K562 (cell line): ENCODE results near the gene EIF3J. TPM values are rescaled to one million over a fixed set of nuclear protein-coding genes. Genes with fewer than 3 reads are reported as not detected.

Experiments
- ATAC-seq: fragments of 200-7000 bp; cut with Tn5 transposase; 3 replicates; pipeline ENCODE4 v1.9.1; 2020; ENCODE audit warnings: moderate library complexity
- BruUV-seq: library from RNA; stranded (reverse); fragments of 400-500 nt; replicated peaks from 2 replicates; lab custom pipeline; 2021; lab: Mats Ljungman, UMichigan
- CTCF ChIA-PET: fragments of 300-600 bp; formaldehyde crosslinking; extraction: SDS; loops from one replicate; lab custom pipeline; 2021; ENCODE audit warnings: low intra/inter-chr PET ratio; lab: Yijun Ruan, JAX
- POLR2A ChIA-PET: fragments of 300-600, 350-650 bp; sonication (Branson Sonifier 250); formaldehyde crosslinking; extraction: SDS; loops from one replicate; lab custom pipeline; 2021; ENCODE audit warnings: antibody characterized with exemption, inconsistent platforms; lab: Yijun Ruan, JAX
- DNase-seq, 4 experiments: peaks; one replicate each; pipeline versions ENCODE4 v3.0.0 to v3.0.0-alpha.2; 2011 to 2018; ENCODE audit warnings: low spot score in 3 of 4, mixed read lengths in 3 of 4; ENCODE audit errors: extremely low read depth in 1 of 4
- FAIRE-seq: peaks from 2 replicates; lab custom pipeline; 2011; peaks lifted over from hg19 to GRCh38; lab: Jason Lieb, UNC
- H2AFZ ChIP-seq: 2 replicates; pipeline ENCODE4 v1.6.0; 2011; ENCODE audit warnings: low read depth, low read length, control low read depth, inconsistent platforms
- H3K27ac ChIP-seq: fragments of 200-600 bp; 3 replicates; pipeline ENCODE4 v1.8.0; 2011; ENCODE audit warnings: low read depth, mild to moderate bottlenecking, control low read depth, inconsistent platforms, low read length, moderate library complexity, mixed read lengths; ENCODE audit errors: extremely low read depth
- H3K27me3 ChIP-seq, 2 experiments: fragments of 300-600 bp in 1 of 2; 2 replicates in 1 of 2; 3 replicates in 1 of 2; pipeline versions ENCODE4 v1.6.0 to v1.8.0; 2011; ENCODE audit warnings: inconsistent platforms in 2 of 2, low read length in 2 of 2, mild to moderate bottlenecking in 1 of 2, mixed read lengths in 1 of 2, moderate library complexity in 1 of 2; ENCODE audit not compliant: control insufficient read depth in 2 of 2, insufficient read depth in 2 of 2
- H3K36me3 ChIP-seq: fragments of 300-600 bp; 3 replicates; pipeline ENCODE4 v1.8.0; 2011; ENCODE audit warnings: mild to moderate bottlenecking, low read length, inconsistent platforms; ENCODE audit not compliant: control insufficient read depth, insufficient read depth
- H3K4me1 ChIP-seq, 2 experiments: fragments of 200-600 bp in 1 of 2; replicated peaks in 1 of 2; 2 replicates in 1 of 2; 3 replicates in 1 of 2; pipeline versions ENCODE4 v1.5.1 to v1.8.0; 2011; ENCODE audit warnings: inconsistent platforms in 2 of 2, low read length in 2 of 2, mild to moderate bottlenecking in 1 of 2, mixed read lengths in 1 of 2, moderate library complexity in 1 of 2; ENCODE audit not compliant: control insufficient read depth in 2 of 2, insufficient read depth in 2 of 2
- H3K4me2 ChIP-seq: 2 replicates; pipeline ENCODE4 v1.6.1; 2011; ENCODE audit warnings: low read length, control low read depth, inconsistent platforms, mixed read lengths; ENCODE audit not compliant: insufficient read depth
- H3K4me3 ChIP-seq: fragments of 200-600 bp; sonication (generic), shearing (Covaris generic); 2 replicates; pipeline ENCODE4 v1.5.1; 2016; ENCODE audit warnings: control low read depth, inconsistent platforms
- H3K79me2 ChIP-seq: fragments of 200-600 bp; 3 replicates; pipeline ENCODE4 v1.8.0; 2011; ENCODE audit warnings: low read length, inconsistent platforms; ENCODE audit not compliant: control insufficient read depth, insufficient read depth
- H3K9ac ChIP-seq, 2 experiments: 2 replicates each; pipeline versions ENCODE4 v1.6.0 to v1.6.1; 2011; ENCODE audit warnings: low read depth in 2 of 2, low read length in 2 of 2, control low read depth in 1 of 2, inconsistent platforms in 1 of 2, mild to moderate bottlenecking in 1 of 2, mixed read lengths in 1 of 2; ENCODE audit not compliant: insufficient read depth in 1 of 2
- H3K9me1 ChIP-seq: one replicate; pipeline ENCODE4 v1.6.0; 2011; ENCODE audit warnings: inconsistent platforms, mild to moderate bottlenecking, low read length, moderate library complexity; ENCODE audit not compliant: control insufficient read depth, insufficient read depth
- H3K9me3 ChIP-seq: replicated peaks from 2 replicates; pipeline ENCODE4 v1.5.1; 2011; ENCODE audit warnings: low read depth, low read length, inconsistent platforms; ENCODE audit not compliant: control insufficient read depth, insufficient read depth
- H4K20me1 ChIP-seq: replicated peaks from 2 replicates; pipeline ENCODE4 v1.6.1; 2011; ENCODE audit warnings: low read length, inconsistent platforms, mixed read lengths; ENCODE audit not compliant: control insufficient read depth, insufficient read depth
- BDP1 ChIP-seq: IDR thresholded peaks from 3 replicates; pipeline ENCODE4 v1.6.1; 2011; ENCODE audit not compliant: insufficient read length, insufficient read depth
- CREBBP ChIP-seq: IDR thresholded peaks from one replicate; pipeline ENCODE4 v1.6.1; 2012; ENCODE audit warnings: low read depth, mild to moderate bottlenecking, control low read depth, inconsistent platforms, low read length
- DMBX1 ChIP-seq: fragments of 250-450 bp; sonication (Bioruptor Pico); IDR thresholded peaks from 2 replicates; pipeline ENCODE4 v1.8.0; 2022; ENCODE audit warnings: inconsistent platforms, mild to moderate bottlenecking, moderate library complexity, borderline replicate concordance
- E2F5 ChIP-seq: sonication (generic); formaldehyde crosslinking; IDR thresholded peaks from 2 replicates; pipeline ENCODE4 v1.8.0; 2022; ENCODE audit warnings: mild to moderate bottlenecking, missing genetic modification reagents
- ETV1 ChIP-seq: fragments of 450-650 bp; conservative IDR thresholded peaks from 2 replicates; pipeline ENCODE4 v1.6.1; 2016; ENCODE audit warnings: missing genetic modification characterization, control low read depth, low read depth, missing compliant biosample characterization
- HNRNPH1 ChIP-seq: fragments of 200-400 bp; formaldehyde crosslinking; optimal IDR thresholded peaks from 2 replicates; pipeline ENCODE3; 2017; ENCODE audit warnings: low read depth, mild to moderate bottlenecking, low read length, moderate library complexity
- KDM1A ChIP-seq, 2 experiments: fragments of 450-650 bp; IDR thresholded peaks; 2 replicates each; pipeline ENCODE4 v1.6.1; 2016; ENCODE audit warnings: mild to moderate bottlenecking in 2 of 2
- NR1H2 ChIP-seq: sonication (generic); formaldehyde crosslinking; IDR thresholded peaks from 2 replicates; pipeline ENCODE4 v1.4.0; 2020; ENCODE audit warnings: mild to moderate bottlenecking, missing genetic modification reagents
- POLR2AphosphoS5 ChIP-seq: IDR thresholded peaks from 2 replicates; pipeline ENCODE4 v1.6.1; 2011; ENCODE audit warnings: mild to moderate bottlenecking, low read depth, low read length, moderate library complexity; ENCODE audit not compliant: control insufficient read depth, insufficient read depth
- RBM25 ChIP-seq: fragments of 200-400 bp; formaldehyde crosslinking; IDR thresholded peaks from 2 replicates; pipeline ENCODE4 v1.6.1; 2018; ENCODE audit warnings: low read length, low read depth, moderate library complexity; ENCODE audit not compliant: severe bottlenecking
- SIN3B ChIP-seq: fragments of 450-650 bp; IDR thresholded peaks from 2 replicates; pipeline ENCODE4 v1.6.1; 2017; ENCODE audit warnings: low read depth, mild to moderate bottlenecking, moderate library complexity
- SOX6 ChIP-seq: fragments of 450-650 bp; IDR thresholded peaks from 2 replicates; pipeline ENCODE4 v1.6.1; 2014; ENCODE audit warnings: mild to moderate bottlenecking
- ZNF23 ChIP-seq: fragments of 250-450 bp; sonication (Bioruptor Pico); IDR thresholded peaks from 2 replicates; pipeline ENCODE4 v1.4.0; 2020; ENCODE audit warnings: mild to moderate bottlenecking
- ZNF232 ChIP-seq: sonication (generic); formaldehyde crosslinking; IDR thresholded peaks from 2 replicates; pipeline ENCODE4 v1.8.0; 2022; ENCODE audit warnings: mild to moderate bottlenecking, missing genetic modification reagents
- ZNF764 ChIP-seq: fragments of 250-450 bp; sonication (Bioruptor Pico); IDR thresholded peaks from 2 replicates; pipeline ENCODE4 v1.4.0; 2020; ENCODE audit warnings: low read depth, mild to moderate bottlenecking, moderate library complexity
- WGBS: fragments of 100-300 bp; shearing (Covaris generic); methylation state at CpG from one replicate; pipeline ENCODE4 v1.1.6; 2016; ENCODE audit warnings: low coverage, mixed read lengths; ENCODE audit not compliant: insufficient coverage; ENCODE audit errors: missing lambda C conversion rate; 5-methylcytosine and 5-hydroxymethylcytosine counted together
- in situ Hi-C: fragments of 300-500 bp; cut with MboI; formaldehyde crosslinking; loops from 4 replicates; pipeline ENCODE4 v1.15.0; 2018; ENCODE audit warnings: inconsistent platforms, mixed read lengths
- intact Hi-C: fragments of 100-400 bp; cut with micrococcal nuclease; formaldehyde crosslinking; loops from 2 replicates; pipeline ENCODE4 v1.14.2; 2022
- polyA plus RNA-seq, 8 experiments: library from polyadenylated mRNA; depleted of rRNA in 4 of 8; stranded (reverse) in 5 of 8; unstranded in 3 of 8; fragments of >200 nt; fragmentation: Nextera tagmentation in 2 of 8; fragmentation: Illumina TruSeq in 1 of 8; extraction: Ambion mirVana in 2 of 8; extraction: Trizol in 1 of 8; gene quantifications; 2 replicates each; pipeline versions ENCODE4 v1.2.1 to v1.2.3, GENCODE V29; 2011 to 2014; ENCODE audit warnings: inconsistent platforms in 1 of 8, missing spikeins in 1 of 8
- total RNA-seq, 7 experiments: library from RNA; depleted of rRNA in 6 of 7; stranded (reverse); fragments of >200 nt in 6 of 7; fragmentation: Illumina TruSeq in 2 of 7; extraction: Trizol in 2 of 7; gene quantifications; 2 replicates each; pipeline versions ENCODE4 v1.2.1 to v1.2.3, GENCODE V29; 2011 to 2021; ENCODE audit warnings: low replicate concordance in 1 of 7
- TF ChIP-seq, protein P1 (sequence below), 2 experiments: fragments of 450-650 bp in 1 of 2; IDR thresholded peaks; 2 replicates each; pipeline ENCODE4 v1.6.1; 2011 to 2017; ENCODE audit warnings: low read depth in 2 of 2, antibody characterized with exemption in 1 of 2, borderline replicate concordance in 1 of 2, low read length in 1 of 2, mild to moderate bottlenecking in 1 of 2, mixed read lengths in 1 of 2; ENCODE audit not compliant: control insufficient read depth in 1 of 2
- TF ChIP-seq, protein P2 (sequence below): fragments of 450-650 bp; formaldehyde crosslinking; conservative IDR thresholded peaks from 2 replicates; pipeline ENCODE4 v1.4.0; 2022; ENCODE audit warnings: mild to moderate bottlenecking, missing genetic modification characterization

The EIF3J gene
- total and polyA plus RNA-seq, 9 of the 15 experiments (the other 6 are each of a cell fraction or from before 2014, with no cell fraction given) = 44.2 to 217 (median 151) TPM

GRCh38 chr15:44532689-44533088 lies 4.3 kb upstream of the EIF3J start:
- BruUV-seq = no TSS peak
- no peak for DNase-seq
- no peaks in the 10 kb centered on the region for H3K9me3 ChIP-seq
- ATAC-seq = no peak
- H3K4me1 ChIP-seq = peaks cover 0 to 23% of the 10 kb centered on the region in 2 experiments; a peak in 4 of 5 replicates
- H3K4me2 ChIP-seq = no peak overlapping the region
- no peak for FAIRE-seq
- H3K9me1 ChIP-seq = no peaks in the 10 kb centered on the region
- intact Hi-C loops = loop anchor here (10.0 kb wide), 1 partner anchor 318 kb away; no protein-coding TSS in a partner anchor
- no peak overlapping the region for H3K4me3 ChIP-seq
- no peaks in the 10 kb centered on the region for H3K27me3 ChIP-seq
- ChIA-PET CTCF (interaction anchor here (0.6 kb wide), 1 partner anchor 171 kb away, joined by 3 read pairs; no protein-coding TSS in a partner anchor), POLR2A (interaction anchor here (1.5 kb wide), 1 partner anchor 31 kb away, joined by 4 read pairs; no protein-coding TSS in a partner anchor)
- peaks cover 11% of the 10 kb centered on the region; the same call in 1 of the 3 replicates for H3K36me3 ChIP-seq
- H3K9ac ChIP-seq = no peak overlapping the region
- H4K20me1 ChIP-seq = 0 out of 2 replicates have a peak, but pooled peaks cover 2% of the 10 kb centered on the region
- no peak overlapping the region for H3K27ac ChIP-seq
- H2AFZ ChIP-seq = no peak overlapping the region
- WGBS = 84% methylated on average over 3 of the region's 3 CpGs
- peaks cover 29% of the 10 kb centered on the region for H3K79me2 ChIP-seq
- in situ Hi-C loops = no loop called here
- TF ChIP-seq POLR2AphosphoS5 = no peak
- no peak for TF ChIP-seq BDP1
- no peak for TF ChIP-seq ZNF23 (CRISPR knock-in tag)
- no peak for TF ChIP-seq SOX6
- TF ChIP-seq DMBX1 (CRISPR knock-in tag) = no peak
- no peak for TF ChIP-seq E2F5 (CRISPR knock-in tag)
- TF ChIP-seq, protein P1, sequence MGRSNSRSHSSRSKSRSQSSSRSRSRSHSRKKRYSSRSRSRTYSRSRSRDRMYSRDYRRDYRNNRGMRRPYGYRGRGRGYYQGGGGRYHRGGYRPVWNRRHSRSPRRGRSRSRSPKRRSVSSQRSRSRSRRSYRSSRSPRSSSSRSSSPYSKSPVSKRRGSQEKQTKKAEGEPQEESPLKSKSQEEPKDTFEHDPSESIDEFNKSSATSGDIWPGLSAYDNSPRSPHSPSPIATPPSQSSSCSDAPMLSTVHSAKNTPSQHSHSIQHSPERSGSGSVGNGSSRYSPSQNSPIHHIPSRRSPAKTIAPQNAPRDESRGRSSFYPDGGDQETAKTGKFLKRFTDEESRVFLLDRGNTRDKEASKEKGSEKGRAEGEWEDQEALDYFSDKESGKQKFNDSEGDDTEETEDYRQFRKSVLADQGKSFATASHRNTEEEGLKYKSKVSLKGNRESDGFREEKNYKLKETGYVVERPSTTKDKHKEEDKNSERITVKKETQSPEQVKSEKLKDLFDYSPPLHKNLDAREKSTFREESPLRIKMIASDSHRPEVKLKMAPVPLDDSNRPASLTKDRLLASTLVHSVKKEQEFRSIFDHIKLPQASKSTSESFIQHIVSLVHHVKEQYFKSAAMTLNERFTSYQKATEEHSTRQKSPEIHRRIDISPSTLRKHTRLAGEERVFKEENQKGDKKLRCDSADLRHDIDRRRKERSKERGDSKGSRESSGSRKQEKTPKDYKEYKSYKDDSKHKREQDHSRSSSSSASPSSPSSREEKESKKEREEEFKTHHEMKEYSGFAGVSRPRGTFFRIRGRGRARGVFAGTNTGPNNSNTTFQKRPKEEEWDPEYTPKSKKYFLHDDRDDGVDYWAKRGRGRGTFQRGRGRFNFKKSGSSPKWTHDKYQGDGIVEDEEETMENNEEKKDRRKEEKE (IDR thresholded peaks at IDR 0.05; ENCODE audit: borderline replicate concordance in 1 of 2, control insufficient read depth in 1 of 2, low read depth in 2 of 2, low read length in 1 of 2) = no peak
- no peak for TF ChIP-seq ETV1 (tag)
- no peak for TF ChIP-seq SIN3B
- no peak for TF ChIP-seq ZNF764 (CRISPR knock-in tag)
- TF ChIP-seq, protein P2, sequence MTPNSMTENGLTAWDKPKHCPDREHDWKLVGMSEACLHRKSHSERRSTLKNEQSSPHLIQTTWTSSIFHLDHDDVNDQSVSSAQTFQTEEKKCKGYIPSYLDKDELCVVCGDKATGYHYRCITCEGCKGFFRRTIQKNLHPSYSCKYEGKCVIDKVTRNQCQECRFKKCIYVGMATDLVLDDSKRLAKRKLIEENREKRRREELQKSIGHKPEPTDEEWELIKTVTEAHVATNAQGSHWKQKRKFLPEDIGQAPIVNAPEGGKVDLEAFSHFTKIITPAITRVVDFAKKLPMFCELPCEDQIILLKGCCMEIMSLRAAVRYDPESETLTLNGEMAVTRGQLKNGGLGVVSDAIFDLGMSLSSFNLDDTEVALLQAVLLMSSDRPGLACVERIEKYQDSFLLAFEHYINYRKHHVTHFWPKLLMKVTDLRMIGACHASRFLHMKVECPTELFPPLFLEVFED = no peak
- TF ChIP-seq ZNF232 = no peak
- TF ChIP-seq KDM1A (IDR thresholded peaks at IDR 0.05) = peak; percentile 45 to 65
- no peak for TF ChIP-seq NR1H2 (CRISPR knock-in tag)
- TF ChIP-seq HNRNPH1 = no peak
- no peak for TF ChIP-seq CREBBP
- TF ChIP-seq RBM25 = peak; percentile 80
